ENCODE data around the gene REG1A.

DNA sequence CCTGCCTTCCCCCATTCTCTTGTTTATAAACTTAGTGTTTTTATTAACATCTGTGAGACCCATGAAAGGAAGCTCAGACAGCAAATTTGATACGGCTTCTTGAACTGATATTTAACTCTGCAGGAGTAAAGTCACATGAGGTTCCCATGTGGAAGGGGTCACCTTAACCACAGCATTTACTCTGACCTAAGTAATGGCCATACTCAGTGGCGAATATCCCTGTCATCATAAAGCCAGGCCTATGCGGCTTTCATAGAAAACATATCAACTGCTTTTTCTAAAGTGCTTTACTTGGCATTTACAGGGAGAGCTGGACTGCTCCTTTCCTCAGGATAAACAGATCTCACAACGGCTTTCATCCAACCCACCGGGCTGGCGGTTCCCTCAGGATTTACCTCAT is 9.0 kb downstream of the REG1A start:
- TF ChIP-seq, protein P1, sequence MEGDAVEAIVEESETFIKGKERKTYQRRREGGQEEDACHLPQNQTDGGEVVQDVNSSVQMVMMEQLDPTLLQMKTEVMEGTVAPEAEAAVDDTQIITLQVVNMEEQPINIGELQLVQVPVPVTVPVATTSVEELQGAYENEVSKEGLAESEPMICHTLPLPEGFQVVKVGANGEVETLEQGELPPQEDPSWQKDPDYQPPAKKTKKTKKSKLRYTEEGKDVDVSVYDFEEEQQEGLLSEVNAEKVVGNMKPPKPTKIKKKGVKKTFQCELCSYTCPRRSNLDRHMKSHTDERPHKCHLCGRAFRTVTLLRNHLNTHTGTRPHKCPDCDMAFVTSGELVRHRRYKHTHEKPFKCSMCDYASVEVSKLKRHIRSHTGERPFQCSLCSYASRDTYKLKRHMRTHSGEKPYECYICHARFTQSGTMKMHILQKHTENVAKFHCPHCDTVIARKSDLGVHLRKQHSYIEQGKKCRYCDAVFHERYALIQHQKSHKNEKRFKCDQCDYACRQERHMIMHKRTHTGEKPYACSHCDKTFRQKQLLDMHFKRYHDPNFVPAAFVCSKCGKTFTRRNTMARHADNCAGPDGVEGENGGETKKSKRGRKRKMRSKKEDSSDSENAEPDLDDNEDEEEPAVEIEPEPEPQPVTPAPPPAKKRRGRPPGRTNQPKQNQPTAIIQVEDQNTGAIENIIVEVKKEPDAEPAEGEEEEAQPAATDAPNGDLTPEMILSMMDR (IDR thresholded peaks at IDR 0.05): no peak
- no peak for TF ChIP-seq POLR2A (IDR thresholded peaks at IDR 0.05)

All from esophagus squamous epithelium (tissue), 4 donors.